H9 (cell line): ENCODE measurements around the gene DAZAP1. TPM values are rescaled to one million over a fixed set of nuclear protein-coding genes. Genes with fewer than 3 reads are reported as not detected.

ENCODE experiments used
- DNase-seq: peaks from one replicate; pipeline ENCODE4 v3.0.0-alpha.2; 2017
- H2AFZ ChIP-seq: one replicate; pipeline ENCODE4 v1.6.1; 2013; ENCODE audit warnings: mild to moderate bottlenecking, low read length, control low read depth, moderate library complexity
- H2AK5ac ChIP-seq: 2 replicates; pipeline ENCODE4 v1.6.1; 2013; ENCODE audit warnings: low read length, control low read depth, mixed read lengths; ENCODE audit not compliant: insufficient read length
- H2BK120ac ChIP-seq: one replicate; pipeline ENCODE4 v1.6.1; 2013; ENCODE audit warnings: low read depth, mild to moderate bottlenecking, low read length, control low read depth, inconsistent platforms; ENCODE audit not compliant: poor library complexity, severe bottlenecking
- H2BK12ac ChIP-seq: 2 replicates; pipeline ENCODE4 v1.6.1; 2013; ENCODE audit warnings: low read length, control low read depth, mixed read lengths, low read depth; ENCODE audit not compliant: insufficient read length
- H2BK15ac ChIP-seq: 2 replicates; pipeline ENCODE4 v1.6.1; 2013; ENCODE audit warnings: low read depth, low read length, control low read depth
- H2BK20ac ChIP-seq: one replicate; pipeline ENCODE4 v1.6.1; 2013; ENCODE audit warnings: low read depth, mild to moderate bottlenecking, low read length, control low read depth, inconsistent platforms; ENCODE audit not compliant: poor library complexity, severe bottlenecking
- H2BK5ac ChIP-seq: 2 replicates; pipeline ENCODE4 v1.6.1; 2013; ENCODE audit warnings: low read length, control low read depth, mixed read lengths; ENCODE audit not compliant: insufficient read length
- H3K14ac ChIP-seq: 2 replicates; pipeline ENCODE4 v1.6.1; 2013; ENCODE audit warnings: low read length, control low read depth; ENCODE audit not compliant: insufficient read depth
- H3K18ac ChIP-seq: 2 replicates; pipeline ENCODE4 v1.6.1; 2013; ENCODE audit warnings: low read depth, mild to moderate bottlenecking, mixed read lengths, low read length, control low read depth; ENCODE audit not compliant: insufficient read length
- H3K23ac ChIP-seq: 2 replicates; pipeline ENCODE4 v1.6.1; 2013; ENCODE audit warnings: low read length, control low read depth, mixed read lengths, low read depth; ENCODE audit not compliant: insufficient read length
- H3K23me2 ChIP-seq: 2 replicates; pipeline ENCODE4 v1.6.1; 2013; ENCODE audit warnings: low read depth, mild to moderate bottlenecking, mixed read lengths, low read length, control low read depth; ENCODE audit not compliant: insufficient read length, poor library complexity, severe bottlenecking
- H3K27ac ChIP-seq: 2 replicates; pipeline ENCODE4 v1.5.1; 2013; ENCODE audit warnings: low read length, control low read depth, mixed read lengths, low read depth; ENCODE audit not compliant: insufficient read length
- H3K27me3 ChIP-seq: 2 replicates; pipeline ENCODE4 v1.6.1; 2013; ENCODE audit warnings: low read length, control low read depth, inconsistent platforms; ENCODE audit not compliant: insufficient read depth
- H3K4ac ChIP-seq: 2 replicates; pipeline ENCODE4 v1.6.1; 2013; ENCODE audit warnings: low read depth, mild to moderate bottlenecking, control low read depth, inconsistent platforms, low read length, moderate library complexity
- H3K4me1 ChIP-seq: 2 replicates; pipeline ENCODE4 v1.6.1; 2013; ENCODE audit warnings: low read length, control low read depth, inconsistent platforms; ENCODE audit not compliant: insufficient read depth
- H3K4me2 ChIP-seq: 2 replicates; pipeline ENCODE4 v1.6.1; 2013; ENCODE audit warnings: low read length, control low read depth, mixed read lengths; ENCODE audit not compliant: insufficient read length, insufficient read depth
- H3K56ac ChIP-seq: 2 replicates; pipeline ENCODE4 v1.6.1; 2013; ENCODE audit warnings: low read depth, mild to moderate bottlenecking, mixed read lengths, low read length, control low read depth; ENCODE audit not compliant: insufficient read length
- H3K79me1 ChIP-seq: 2 replicates; pipeline ENCODE4 v1.6.1; 2013; ENCODE audit warnings: low read depth, mild to moderate bottlenecking, moderate library complexity, low read length, control low read depth, inconsistent platforms; ENCODE audit not compliant: insufficient read depth, poor library complexity, severe bottlenecking
- H3K79me2 ChIP-seq: 2 replicates; pipeline ENCODE4 v1.6.1; 2013; ENCODE audit warnings: low read length, control low read depth, inconsistent platforms; ENCODE audit not compliant: insufficient read depth
- H3K9ac ChIP-seq: 2 replicates; pipeline ENCODE4 v1.6.1; 2013; ENCODE audit warnings: low read length, control low read depth, mixed read lengths; ENCODE audit not compliant: insufficient read length; ENCODE audit errors: extremely low read depth
- H3K9me3 ChIP-seq: one replicate; pipeline ENCODE4 v1.6.1; 2013; ENCODE audit warnings: low read depth, low read length, inconsistent platforms; ENCODE audit not compliant: control insufficient read depth
- H3T11ph ChIP-seq: one replicate; pipeline ENCODE4 v1.6.1; 2013; ENCODE audit warnings: mild to moderate bottlenecking, low read length, control low read depth, inconsistent platforms
- H4K20me1 ChIP-seq: one replicate; pipeline ENCODE4 v1.6.1; 2013; ENCODE audit not compliant: control insufficient read depth, insufficient read length, insufficient read depth
- H4K5ac ChIP-seq: 2 replicates; pipeline ENCODE4 v1.6.1; 2013; ENCODE audit warnings: low read depth, mild to moderate bottlenecking, mixed read lengths, low read length, control low read depth; ENCODE audit not compliant: insufficient read length
- H4K8ac ChIP-seq: replicated peaks from 2 replicates; pipeline ENCODE4 v1.6.1; 2013; ENCODE audit warnings: low read length, control low read depth, mixed read lengths, low read depth; ENCODE audit not compliant: insufficient read length
- H4K91ac ChIP-seq: 2 replicates; pipeline ENCODE4 v1.6.1; 2013; ENCODE audit warnings: low read depth, mild to moderate bottlenecking, moderate library complexity, mixed read lengths, low read length, control low read depth; ENCODE audit not compliant: insufficient read length
- H3K27ac Mint-ChIP-seq, 3 experiments: 2 replicates in 2 of 3; 3 replicates in 1 of 3; pipeline ENCODE4 v1.8.0; 2020 to 2021; ENCODE audit warnings: mixed read lengths in 3 of 3, mild to moderate bottlenecking in 1 of 3, moderate library complexity in 1 of 3
- H3K27me3 Mint-ChIP-seq: 2 replicates; pipeline ENCODE4 v1.8.0; 2021; ENCODE audit warnings: low read depth, mild to moderate bottlenecking, moderate library complexity, mixed read lengths
- H3K36me3 Mint-ChIP-seq, 3 experiments: 2 replicates in 2 of 3; 3 replicates in 1 of 3; pipeline ENCODE4 v1.8.0; 2020 to 2021; ENCODE audit warnings: low read depth in 3 of 3, mixed read lengths in 3 of 3; ENCODE audit not compliant: insufficient read depth in 1 of 3
- H3K4me1 Mint-ChIP-seq, 2 experiments: 2 replicates each; pipeline ENCODE4 v1.8.0; 2020; ENCODE audit warnings: mixed read lengths in 2 of 2
- H3K4me3 Mint-ChIP-seq, 2 experiments: 2 replicates in 1 of 2; 3 replicates in 1 of 2; pipeline ENCODE4 v1.8.0; 2020 to 2021; ENCODE audit warnings: mild to moderate bottlenecking in 2 of 2, mixed read lengths in 2 of 2, moderate library complexity in 1 of 2
- H3K9me3 Mint-ChIP-seq, 2 experiments: 2 replicates in 1 of 2; 3 replicates in 1 of 2; pipeline ENCODE4 v1.8.0; 2020; ENCODE audit warnings: mild to moderate bottlenecking in 2 of 2, mixed read lengths in 2 of 2, moderate library complexity in 1 of 2
- CTCF ChIP-seq: fragments of 200-600 bp; sonication (generic); conservative IDR thresholded peaks from 3 replicates; pipeline ENCODE4 v1.8.0; 2021; ENCODE audit warnings: antibody characterized with exemption, mild to moderate bottlenecking
- WGBS: extraction: QIAGEN DNeasy Blood & Tissue Kit; methylation state at CpG from one replicate; pipeline ENCODE4 v1.1.7; 2013; ENCODE audit warnings: missing lambda C conversion rate, low lambda C conversion rate, mixed read lengths; ENCODE audit not compliant: insufficient read length; ENCODE audit errors: extremely low coverage; 5-methylcytosine and 5-hydroxymethylcytosine counted together
- total RNA-seq: library from RNA; stranded (reverse); gene quantifications from 2 replicates; pipeline ENCODE4 v1.2.1, GENCODE V29; 2021

The DAZAP1 gene
- total RNA-seq, 1 experiment from 2014 or later, result 265 TPM

GRCh38 chr19:1383017-1383311 is 24.4 kb upstream of the DAZAP1 start:
- no peak overlapping the region for H2BK120ac ChIP-seq
- H4K5ac ChIP-seq, result no peak overlapping the region
- Mint-ChIP-seq H3K36me3 (peaks cover 2 to 4% (median 3%) of the 10 kb centered on the region in 3 experiments; a peak in 5 of 7 replicates), H3K9me3 (peaks cover 3 to 5% of the 10 kb centered on the region in 2 experiments; a peak in 2 of 5 replicates), H3K27me3 (peaks cover 3% of the 10 kb centered on the region), H3K4me3 (peak overlapping the region; percentile 77 to 91), H3K4me1 (peaks cover 13 to 20% of the 10 kb centered on the region in 2 experiments), H3K27ac (no peak overlapping the region)
- H4K91ac ChIP-seq, result no peak overlapping the region
- no peak overlapping the region for H2BK20ac ChIP-seq
- H2BK15ac ChIP-seq, result no peak overlapping the region
- H3K4me2 ChIP-seq, result peak overlapping the region; percentile 18
- H4K8ac ChIP-seq, result no peak overlapping the region
- no CpG with 5 or more reads among the region's 9 CpGs for WGBS
- peaks cover 6% of the 10 kb centered on the region for H3K23me2 ChIP-seq
- no peak for TF ChIP-seq CTCF
- no peak overlapping the region for H3K18ac ChIP-seq
- no peak overlapping the region for H3K14ac ChIP-seq
- no peaks in the 10 kb centered on the region for H4K20me1 ChIP-seq
- H2BK5ac ChIP-seq, result no peak overlapping the region
- H3K9ac ChIP-seq, result no peak overlapping the region
- H3K4me1 ChIP-seq, result no peaks in the 10 kb centered on the region
- no peak overlapping the region for H3T11ph ChIP-seq
- no peak overlapping the region for H2BK12ac ChIP-seq
- no peak overlapping the region for H2AK5ac ChIP-seq
- H2AFZ ChIP-seq, result no peak overlapping the region
- H3K9me3 ChIP-seq, result no peaks in the 10 kb centered on the region
- peaks cover 3% of the 10 kb centered on the region; the same call in 1 of the 2 replicates for H3K79me2 ChIP-seq
- no peak for DNase-seq
- no peak overlapping the region for H3K23ac ChIP-seq
- no peak overlapping the region for H3K27ac ChIP-seq
- H3K56ac ChIP-seq, result no peak overlapping the region
- no peak overlapping the region for H3K4ac ChIP-seq
- no peaks in the 10 kb centered on the region for H3K27me3 ChIP-seq
- peaks cover 6% of the 10 kb centered on the region for H3K79me1 ChIP-seq
